ENCODE data around the gene LHFPL6. TPM values are rescaled to one million over a fixed set of nuclear protein-coding genes. Genes with fewer than 3 reads are reported as not detected.

LHFPL6 gene
- total RNA-seq, 1 experiment from 2014 or later = 8.9 TPM

GRCh38 chr13:39410964-39411363 lies 192.0 kb downstream of the LHFPL6 start:
- Mint-ChIP-seq H3K36me3 (ENCODE audit: insufficient read depth, unreplicated experiment) (no peaks in the 10 kb centered on the region), H3K9me3 (ENCODE audit: unreplicated experiment) (no peaks in the 10 kb centered on the region), H3K4me3 (ENCODE audit: unreplicated experiment) (no peak overlapping the region), H3K27me3 (ENCODE audit: insufficient read depth, unreplicated experiment) (no peaks in the 10 kb centered on the region), H3K27ac (ENCODE audit: low read depth, unreplicated experiment) (no peak overlapping the region), H3K4me1 (ENCODE audit: insufficient read depth, unreplicated experiment) (peaks cover 6% of the 10 kb centered on the region)
- ChIA-PET POLR2A (interaction anchor here (1.2 to 1.5 kb wide), 2 partner anchors 11 to 31 kb away, joined by 3 read pairs; no protein-coding TSS in a partner anchor), CTCF (interaction anchor here (0.7 to 1.0 kb wide), 2 partner anchors 96 to 205 kb away, joined by 4 read pairs; no protein-coding TSS in a partner anchor)
- TF ChIP-seq CTCF (IDR thresholded peaks at IDR 0.05; ENCODE audit: unreplicated experiment) = no peak
- intact Hi-C loops (cut with micrococcal nuclease) = loop anchor here (10.0 kb wide), 1 partner anchor 266 kb away; no protein-coding TSS in a partner anchor
- DNase-seq (ENCODE audit: unreplicated experiment) = no peak
- no TSS peak for BruUV-seq (replicated peaks)

- TF ChIP-seq CTCF (IDR thresholded peaks at IDR 0.05; ENCODE audit: unreplicated experiment) = no peak
- POLR2A ChIA-PET = interaction anchor here (1.2 to 1.5 kb wide), 2 partner anchors 12 to 32 kb away, joined by 3 read pairs; no protein-coding TSS in a partner anchor
- no peak overlapping the region for H3K4me3 Mint-ChIP-seq (ENCODE audit: unreplicated experiment)
- CTCF ChIA-PET = interaction anchor here (0.6 to 1.0 kb wide), 3 partner anchors 41 to 296 kb away, joined by 3 read pairs; no protein-coding TSS in a partner anchor
- DNase-seq (ENCODE audit: unreplicated experiment) = peak; percentile 5
- no peaks in the 10 kb centered on the region for H3K36me3 Mint-ChIP-seq (ENCODE audit: insufficient read depth, unreplicated experiment)
- H3K27me3 Mint-ChIP-seq (ENCODE audit: insufficient read depth, unreplicated experiment) = no peaks in the 10 kb centered on the region
- no TSS peak for BruUV-seq (replicated peaks)
- intact Hi-C loops (cut with micrococcal nuclease) = loop anchor here (10.0 kb wide), 1 partner anchor 265 kb away; no protein-coding TSS in a partner anchor
- peaks cover 6% of the 10 kb centered on the region for H3K4me1 Mint-ChIP-seq (ENCODE audit: insufficient read depth, unreplicated experiment)
- H3K27ac Mint-ChIP-seq (ENCODE audit: low read depth, unreplicated experiment) = no peak overlapping the region
- H3K9me3 Mint-ChIP-seq (ENCODE audit: unreplicated experiment) = no peaks in the 10 kb centered on the region
Observed at GRCh38 chr13:39410096-39410901, 192.7 kb downstream of the LHFPL6 start.

GRCh38 chr13:39408512-39408911 lies 194.5 kb downstream of the LHFPL6 start:
- H3K4me3 Mint-ChIP-seq (ENCODE audit: unreplicated experiment) = no peak overlapping the region

More at GRCh38 chr13:39408512-39408911, 194.5 kb downstream of the LHFPL6 start:
- ChIA-PET CTCF (interaction anchor here (1.8 kb wide), 1 partner anchor 203 kb away, joined by 7 read pairs; no protein-coding TSS in a partner anchor), POLR2A (no interaction called here)
- BruUV-seq (replicated peaks) = no TSS peak
- intact Hi-C loops (cut with micrococcal nuclease) = loop anchor here (10.0 kb wide), 1 partner anchor 134 kb away; no protein-coding TSS in a partner anchor
- Mint-ChIP-seq H3K9me3 (ENCODE audit: unreplicated experiment) (no peaks in the 10 kb centered on the region), H3K4me1 (ENCODE audit: insufficient read depth, unreplicated experiment) (peaks cover 6% of the 10 kb centered on the region), H3K36me3 (ENCODE audit: insufficient read depth, unreplicated experiment) (no peaks in the 10 kb centered on the region), H3K27ac (ENCODE audit: low read depth, unreplicated experiment) (no peak overlapping the region), H3K27me3 (ENCODE audit: insufficient read depth, unreplicated experiment) (no peaks in the 10 kb centered on the region)
- DNase-seq (ENCODE audit: unreplicated experiment) = no peak
- TF ChIP-seq CTCF (IDR thresholded peaks at IDR 0.05; ENCODE audit: unreplicated experiment) = no peak

Measured in MCF 10A (cell line).